Chondrocyte (in vitro differentiated cells): Measurements from ENCODE around the gene MRPS23. TPM values are rescaled to one million over a fixed set of nuclear protein-coding genes. Genes with fewer than 3 reads are reported as not detected.
A peak's percentile ranks its signal among the peaks of the same experiment; 100 is the strongest.

Experiments
- DNase-seq: peaks from one replicate; pipeline ENCODE4 v3.0.0; 2021; ENCODE audit warnings: mixed read lengths, low spot score
- H3K27ac Mint-ChIP-seq: one replicate; pipeline ENCODE4 v1.8.0; 2021; ENCODE audit warnings: mild to moderate bottlenecking, moderate library complexity, mixed read lengths; ENCODE audit not compliant: unreplicated experiment
- H3K27me3 Mint-ChIP-seq: 2 replicates; pipeline ENCODE4 v1.8.0; 2021; ENCODE audit warnings: low read depth, mixed read lengths
- H3K36me3 Mint-ChIP-seq: 2 replicates; pipeline ENCODE4 v1.8.0; 2021; ENCODE audit warnings: low read depth, mixed read lengths
- H3K4me1 Mint-ChIP-seq: 2 replicates; pipeline ENCODE4 v1.8.0; 2021; ENCODE audit warnings: low read depth, mild to moderate bottlenecking, mixed read lengths
- H3K4me3 Mint-ChIP-seq: one replicate; pipeline ENCODE4 v1.8.0; 2021; ENCODE audit warnings: mild to moderate bottlenecking, moderate library complexity, mixed read lengths; ENCODE audit not compliant: unreplicated experiment
- H3K9me3 Mint-ChIP-seq: 2 replicates; pipeline ENCODE4 v1.8.0; 2021; ENCODE audit warnings: low read depth, mixed read lengths
- total RNA-seq: library from RNA; stranded (reverse); gene quantifications from 3 replicates; pipeline ENCODE4 v1.2.1, GENCODE V29; 2021
- TF ChIP-seq, protein P1 (sequence below): fragments of 200-600 bp; sonication (generic); IDR thresholded peaks from 2 replicates; pipeline ENCODE4 v1.5.0; 2021; ENCODE audit warnings: antibody characterized with exemption, mild to moderate bottlenecking, moderate library complexity

MRPS23 gene
- total RNA-seq, 1 donor from 2014 or later, result 33.3 TPM

DNA sequence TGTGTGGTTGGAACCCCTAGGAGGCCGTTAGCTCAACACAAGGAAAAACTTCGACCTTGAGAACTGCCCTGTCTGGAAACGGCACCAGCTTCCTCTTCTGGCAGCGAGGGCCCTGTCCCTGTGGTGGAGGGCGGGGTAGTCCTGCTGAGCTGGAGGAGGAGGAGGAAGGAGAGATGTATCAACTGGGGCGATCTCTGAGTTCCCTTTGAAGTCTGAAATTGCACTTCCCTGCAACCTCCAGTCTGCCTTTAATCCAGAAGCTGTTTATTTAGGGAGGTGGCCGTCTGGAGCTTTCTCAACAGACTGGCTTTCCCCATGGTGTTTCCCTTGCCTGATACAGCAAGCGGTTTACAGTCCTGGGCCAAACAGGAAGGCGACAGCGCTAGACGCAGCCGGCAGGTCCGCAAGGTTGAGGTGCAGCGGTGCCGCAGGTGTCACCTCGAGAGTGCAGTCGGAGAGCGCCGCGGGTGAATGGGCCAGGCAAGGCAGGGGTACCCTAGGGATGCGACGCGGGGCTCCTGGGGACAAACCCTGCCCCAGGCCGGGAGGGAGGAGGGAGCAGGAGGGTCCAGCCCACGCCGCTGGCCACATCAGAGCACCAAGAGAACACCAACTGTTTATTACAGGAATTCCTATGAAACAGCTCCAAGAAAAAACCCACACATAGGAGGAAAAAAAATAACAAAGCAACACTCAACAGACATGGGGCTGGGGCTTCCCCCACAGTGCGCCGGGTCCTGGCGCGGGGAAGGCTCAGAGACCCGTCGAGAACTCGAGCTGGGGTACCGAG is 11.4 kb upstream of the MRPS23 start:
- H3K27ac Mint-ChIP-seq, result peak overlapping the region; percentile 29
- no peaks in the 10 kb centered on the region for H3K9me3 Mint-ChIP-seq
- peak overlapping the region; percentile 58 for H3K4me3 Mint-ChIP-seq
- DNase-seq, result no peak
- peaks cover 13% of the 10 kb centered on the region for H3K36me3 Mint-ChIP-seq
- H3K27me3 Mint-ChIP-seq, result no peaks in the 10 kb centered on the region
- H3K4me1 Mint-ChIP-seq, result peaks cover 23% of the 10 kb centered on the region
- TF ChIP-seq, protein P1, sequence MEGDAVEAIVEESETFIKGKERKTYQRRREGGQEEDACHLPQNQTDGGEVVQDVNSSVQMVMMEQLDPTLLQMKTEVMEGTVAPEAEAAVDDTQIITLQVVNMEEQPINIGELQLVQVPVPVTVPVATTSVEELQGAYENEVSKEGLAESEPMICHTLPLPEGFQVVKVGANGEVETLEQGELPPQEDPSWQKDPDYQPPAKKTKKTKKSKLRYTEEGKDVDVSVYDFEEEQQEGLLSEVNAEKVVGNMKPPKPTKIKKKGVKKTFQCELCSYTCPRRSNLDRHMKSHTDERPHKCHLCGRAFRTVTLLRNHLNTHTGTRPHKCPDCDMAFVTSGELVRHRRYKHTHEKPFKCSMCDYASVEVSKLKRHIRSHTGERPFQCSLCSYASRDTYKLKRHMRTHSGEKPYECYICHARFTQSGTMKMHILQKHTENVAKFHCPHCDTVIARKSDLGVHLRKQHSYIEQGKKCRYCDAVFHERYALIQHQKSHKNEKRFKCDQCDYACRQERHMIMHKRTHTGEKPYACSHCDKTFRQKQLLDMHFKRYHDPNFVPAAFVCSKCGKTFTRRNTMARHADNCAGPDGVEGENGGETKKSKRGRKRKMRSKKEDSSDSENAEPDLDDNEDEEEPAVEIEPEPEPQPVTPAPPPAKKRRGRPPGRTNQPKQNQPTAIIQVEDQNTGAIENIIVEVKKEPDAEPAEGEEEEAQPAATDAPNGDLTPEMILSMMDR, result no peak

DNA sequence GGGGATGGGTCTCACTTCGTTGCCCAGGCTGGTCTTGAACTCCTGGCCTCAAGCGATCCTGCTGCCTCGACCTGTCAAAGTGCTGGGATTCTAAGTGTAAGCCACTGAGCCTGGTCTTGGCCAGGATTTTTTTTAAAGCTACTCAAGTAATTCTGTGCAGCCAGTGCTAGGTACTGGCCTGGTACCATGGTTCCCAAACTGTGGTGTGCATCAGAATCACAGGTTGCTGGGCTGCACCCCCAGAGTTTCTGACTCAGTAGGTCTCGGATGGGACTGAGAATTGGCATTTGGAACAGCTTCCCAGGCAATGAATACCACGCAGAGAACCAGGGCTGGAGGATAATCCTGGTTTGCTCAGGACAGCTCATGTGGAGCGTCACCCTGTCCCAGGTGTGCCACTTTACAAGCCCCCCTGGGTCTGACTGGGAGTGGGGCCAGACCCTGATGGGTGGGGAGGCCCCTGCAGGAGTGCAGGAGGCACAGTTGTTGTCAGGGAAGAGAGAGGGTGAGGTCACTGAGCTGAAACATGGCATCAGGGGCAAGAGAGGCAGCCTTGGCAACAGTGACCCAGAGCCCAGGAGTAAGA is 10.7 kb upstream of the MRPS23 start:
- H3K4me3 Mint-ChIP-seq, result peak overlapping the region; percentile 42
- DNase-seq, result no peak
- H3K4me1 Mint-ChIP-seq, result peaks cover 23% of the 10 kb centered on the region
- H3K36me3 Mint-ChIP-seq, result peaks cover 11% of the 10 kb centered on the region
- TF ChIP-seq, protein P1, result no peak
- H3K9me3 Mint-ChIP-seq, result no peaks in the 10 kb centered on the region
- H3K27me3 Mint-ChIP-seq, result no peaks in the 10 kb centered on the region
- peak overlapping the region; percentile 29 for H3K27ac Mint-ChIP-seq

DNA sequence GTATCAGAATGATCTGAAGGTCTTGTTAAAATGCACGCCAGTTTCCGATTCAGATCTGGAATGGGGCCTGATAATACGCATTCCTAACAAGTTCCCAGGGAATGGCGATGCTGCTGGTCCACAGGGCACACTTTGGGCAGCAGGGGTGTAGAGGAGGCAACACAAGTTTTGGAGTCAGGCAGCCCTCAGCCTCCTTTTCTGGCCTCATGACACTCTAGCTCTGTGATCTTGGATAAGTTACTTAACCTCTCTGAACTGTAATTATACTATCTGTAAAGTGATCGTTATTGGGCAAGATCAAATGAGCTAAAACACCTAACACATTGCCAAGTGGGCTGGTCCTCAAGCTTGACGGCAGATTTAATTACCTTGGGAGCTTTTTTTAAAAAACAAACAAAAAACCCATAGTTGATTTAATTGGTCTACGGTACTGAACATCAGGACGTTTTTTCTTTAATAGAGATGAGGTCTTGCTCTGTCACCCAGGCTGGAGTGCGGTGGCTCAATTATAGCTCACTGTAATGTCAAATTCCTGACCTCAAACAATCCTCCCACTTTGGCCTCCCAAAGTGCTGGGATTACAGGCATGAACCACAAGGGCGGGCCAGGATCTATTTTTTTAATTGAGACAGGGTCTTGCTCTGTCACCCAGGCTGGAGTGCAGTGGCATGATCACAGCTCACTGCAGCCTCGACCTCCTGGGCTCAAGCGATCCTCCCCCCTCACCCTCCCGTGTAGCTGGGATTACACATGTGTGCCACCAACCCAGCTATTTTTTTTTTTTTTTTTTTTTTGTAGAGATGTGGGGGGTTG is 10.0 kb upstream of the MRPS23 start:
- no peak overlapping the region for H3K27ac Mint-ChIP-seq
- H3K4me3 Mint-ChIP-seq, result no peak overlapping the region
- TF ChIP-seq, protein P1, result no peak
- no peak for DNase-seq
- H3K4me1 Mint-ChIP-seq, result peaks cover 23% of the 10 kb centered on the region
- no peaks in the 10 kb centered on the region for H3K27me3 Mint-ChIP-seq
- peaks cover 8% of the 10 kb centered on the region for H3K36me3 Mint-ChIP-seq
- H3K9me3 Mint-ChIP-seq, result no peaks in the 10 kb centered on the region

DNA sequence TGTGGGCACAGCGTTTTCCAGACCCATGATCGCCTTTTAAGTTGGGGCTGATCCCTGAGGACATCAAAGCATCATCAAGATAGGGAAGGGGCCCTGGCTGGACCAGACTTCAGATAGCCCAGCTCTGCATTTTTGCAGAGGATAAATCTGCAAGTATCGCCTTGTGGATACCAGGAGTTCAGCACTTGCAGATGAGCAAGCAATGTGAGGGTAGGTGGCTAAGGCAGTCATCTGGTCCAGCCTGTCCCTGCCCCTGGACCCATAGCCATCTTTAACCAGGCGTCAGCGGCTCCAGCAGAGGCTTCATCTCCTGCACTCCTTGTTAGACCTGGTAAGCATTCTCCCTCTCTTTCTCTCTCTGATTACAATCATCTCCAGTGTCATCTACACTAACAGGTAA is 9.0 kb upstream of the MRPS23 start:
- Mint-ChIP-seq H3K27ac (no peak overlapping the region), H3K4me3 (no peak overlapping the region), H3K27me3 (no peaks in the 10 kb centered on the region), H3K9me3 (no peaks in the 10 kb centered on the region), H3K4me1 (peaks cover 23% of the 10 kb centered on the region), H3K36me3 (peaks cover 2% of the 10 kb centered on the region)
- no peak for DNase-seq
- TF ChIP-seq, protein P1, result no peak
